GM19438 (cell line): Measurements from ENCODE around the gene GSTM3.
"Not testable (repeated sequence)": the region's sequence is repeated elsewhere in the genome, so short reads cannot be mapped to it uniquely, and the experiment has no call there.

ENCODE experiments used
- ATAC-seq: cut with Tn5 transposase; IDR thresholded peaks from one replicate; pipeline ENCODE4 v1.9.1; 2021; ENCODE audit warnings: low read depth; ENCODE audit not compliant: unreplicated experiment

The GSTM3 gene

DNA sequence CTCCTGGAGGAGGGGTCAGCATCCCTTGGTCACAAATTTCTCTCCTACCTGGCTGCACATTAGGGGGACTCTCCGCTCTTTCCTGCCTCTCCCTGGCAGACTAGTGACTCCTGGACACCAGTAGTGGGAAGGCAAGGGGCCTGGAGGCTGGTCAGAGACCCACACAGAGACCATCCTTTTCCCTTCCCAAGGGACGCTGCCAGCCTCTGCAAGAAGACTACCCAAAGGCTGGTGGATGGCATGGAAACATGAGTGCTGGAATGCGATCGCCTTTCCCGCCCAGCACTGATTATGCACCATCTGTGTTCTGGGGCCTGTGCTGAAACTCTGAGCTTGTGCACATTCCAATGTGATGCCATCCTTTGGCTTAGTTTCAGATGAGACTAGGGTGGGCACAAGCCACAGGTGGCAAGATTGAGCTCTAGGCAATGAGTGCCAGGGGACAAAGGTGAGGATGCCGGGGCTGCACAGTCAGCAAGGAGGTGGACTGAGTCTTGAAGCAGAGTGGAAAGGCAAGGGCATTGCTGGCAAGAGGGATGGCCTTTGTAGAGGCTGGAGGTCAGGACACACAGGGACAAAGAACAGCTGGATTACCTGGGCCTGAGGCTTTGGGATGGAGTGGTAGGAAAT is 35.5 kb upstream of the GSTM3 start:
- ATAC-seq: no peak

DNA sequence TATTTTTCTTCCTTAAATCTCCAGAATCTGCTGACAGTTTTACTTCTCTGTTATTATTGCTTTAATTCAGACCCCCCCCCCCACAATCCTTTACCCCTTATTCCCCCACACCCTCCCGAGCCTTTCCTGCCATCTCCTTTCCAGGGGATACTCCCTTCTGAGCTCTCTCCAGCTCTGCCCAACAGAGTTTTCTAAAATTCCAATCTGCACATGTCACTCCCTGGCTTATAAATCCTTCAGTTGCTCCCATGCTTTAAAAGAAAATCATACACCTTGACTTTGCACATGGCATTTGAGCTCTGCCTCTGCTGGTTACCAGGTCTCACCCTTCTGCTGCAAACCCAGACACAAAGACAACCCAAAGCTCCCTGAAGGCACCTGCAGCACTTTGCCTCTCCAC is 34.6 kb upstream of the GSTM3 start:
- no peak for ATAC-seq

GRCh38 chr1:109773900-109774485 is 33.2 kb upstream of the GSTM3 start:
- no peak for ATAC-seq

DNA sequence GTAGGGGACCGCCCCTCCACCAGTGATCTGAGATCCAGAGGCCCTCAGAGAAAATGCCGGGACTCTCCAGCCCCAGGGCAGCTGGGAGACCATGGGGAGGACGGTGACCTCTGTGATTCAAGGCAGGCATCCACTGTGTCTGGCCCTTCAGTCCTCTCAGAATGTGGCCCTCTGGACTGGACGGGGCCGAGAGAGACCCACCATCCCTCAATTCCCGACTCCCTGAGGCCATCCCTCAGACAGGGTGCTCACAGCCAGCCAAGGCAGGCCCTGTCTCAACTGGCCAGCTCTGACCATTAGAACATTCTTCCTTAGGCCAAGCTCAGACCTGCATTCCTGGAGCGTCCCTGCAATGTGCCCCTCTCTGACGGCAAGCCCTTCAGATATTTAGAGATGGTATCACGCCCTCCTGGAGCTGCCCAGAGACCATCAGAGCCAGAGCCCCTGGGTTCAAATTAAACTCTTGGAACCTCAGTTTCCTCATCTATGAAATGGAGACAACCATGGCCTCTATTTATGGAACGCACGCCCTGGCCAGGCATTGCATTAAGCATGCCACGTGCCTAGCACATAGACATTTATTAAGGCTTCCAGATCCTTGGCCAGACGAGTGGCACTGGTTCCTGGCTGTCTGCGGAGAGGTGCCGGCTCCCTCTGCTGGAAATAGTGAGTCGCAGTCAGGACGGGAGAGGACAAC is 32.5 kb upstream of the GSTM3 start:
- ATAC-seq: peak; percentile 62

- no peak for ATAC-seq
Observed at GRCh38 chr1:109772658-109773202, 31.9 kb upstream of the GSTM3 start.

DNA sequence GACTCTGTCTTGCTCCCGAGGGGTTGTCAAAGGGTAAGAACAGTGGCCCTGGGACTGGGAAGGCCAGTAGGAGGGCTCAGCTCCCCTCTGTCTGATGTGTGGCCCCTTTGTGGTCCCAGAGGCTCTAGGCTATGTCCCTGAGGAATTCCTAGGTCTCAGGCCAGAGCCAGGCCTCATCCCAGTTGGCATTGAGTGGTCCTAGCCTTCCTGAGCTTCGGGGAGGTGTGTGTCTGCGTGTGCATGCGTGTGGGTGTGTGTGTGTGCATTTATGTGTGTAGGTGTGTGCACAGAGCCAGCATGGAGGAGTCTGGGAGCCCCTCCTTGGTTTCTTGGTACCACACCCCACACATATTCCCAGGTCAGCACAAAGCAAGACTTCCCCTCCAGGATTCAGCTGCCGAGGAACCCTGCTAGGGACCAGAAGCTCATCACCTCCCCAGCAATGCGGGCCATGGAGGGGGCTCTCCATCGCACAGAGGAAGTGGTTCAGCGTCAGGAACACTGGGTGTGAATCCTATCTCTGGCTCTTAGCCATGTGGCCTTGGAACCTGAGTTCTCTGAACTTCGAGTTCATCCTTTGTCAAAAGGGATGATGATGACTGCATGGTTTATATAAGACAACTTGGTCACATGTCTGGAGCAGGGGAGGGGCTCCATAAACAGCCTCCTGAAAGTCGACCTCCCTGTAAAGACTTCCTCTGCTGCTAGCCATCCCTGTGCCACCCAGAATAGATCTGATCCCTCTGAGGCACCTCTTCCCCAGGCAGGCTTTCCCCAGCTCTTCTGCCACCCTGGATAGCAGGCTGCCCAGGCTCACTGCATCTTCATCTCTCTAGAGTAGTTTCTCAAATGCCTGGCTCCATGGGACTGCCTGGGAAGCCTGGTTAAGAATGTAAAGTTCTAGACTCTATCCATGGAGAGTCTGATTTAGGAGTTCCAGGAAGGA is 31.1 kb upstream of the GSTM3 start:
- no peak for ATAC-seq

DNA sequence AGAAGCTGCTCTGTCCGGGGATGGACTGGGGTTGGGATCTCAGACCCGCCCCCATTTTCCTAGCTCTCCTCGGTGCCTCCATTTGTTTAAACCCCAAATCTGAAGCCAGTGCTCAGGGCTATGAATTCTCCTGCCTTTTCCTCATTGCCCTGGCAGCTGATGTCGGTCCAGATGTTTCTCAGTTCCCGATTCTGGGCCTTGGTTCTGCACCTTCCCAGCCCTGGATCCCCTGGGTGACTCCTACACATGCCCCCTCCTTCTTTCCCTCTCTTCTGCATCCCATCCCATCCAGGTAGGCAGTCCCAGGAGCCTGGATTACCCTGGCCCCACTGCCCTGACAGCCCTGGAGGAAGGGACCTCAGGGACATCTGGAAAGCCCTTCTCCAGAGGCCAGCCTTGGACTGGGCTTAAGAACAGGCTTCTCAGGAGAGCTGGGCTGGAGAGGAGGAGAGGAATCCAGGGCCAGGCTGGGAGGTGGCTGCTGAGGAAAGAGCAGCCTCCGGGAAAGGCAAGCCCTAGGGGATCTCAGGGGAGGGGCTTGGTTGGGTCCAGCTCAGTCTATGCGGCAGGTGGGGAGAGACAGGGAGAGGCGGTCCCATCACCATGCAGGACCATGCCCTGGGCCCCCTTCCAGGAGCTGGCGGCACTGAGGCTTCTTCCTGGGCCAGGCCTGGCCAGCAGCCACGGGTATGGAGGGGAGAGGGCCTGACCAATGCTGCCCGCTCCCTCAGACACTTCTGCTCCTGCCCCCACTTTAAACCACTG is 29.7 kb upstream of the GSTM3 start:
- ATAC-seq: no peak

GRCh38 chr1:109769330-109770078 is 28.7 kb upstream of the GSTM3 start:
- ATAC-seq: no peak

DNA sequence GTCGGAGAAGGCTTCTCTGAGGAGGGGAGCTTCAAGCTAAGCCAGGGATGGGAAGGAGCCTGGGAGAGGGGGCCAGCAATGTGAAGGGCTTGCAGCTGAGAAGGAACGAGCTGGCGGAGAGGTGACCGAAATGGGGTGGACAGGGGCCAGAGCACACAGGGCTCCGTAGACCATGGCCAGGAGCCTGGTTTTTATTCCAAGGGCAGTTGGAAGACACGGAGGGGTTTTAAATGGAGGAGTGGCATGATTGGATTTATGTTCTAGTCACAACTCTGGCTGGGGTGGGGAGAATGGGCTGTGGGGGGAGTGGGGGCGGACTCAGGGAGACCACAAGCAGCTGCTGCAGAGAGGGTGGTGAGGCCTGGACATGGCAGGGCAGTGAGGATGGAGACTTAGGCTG is 28.0 kb upstream of the GSTM3 start:
- ATAC-seq: no peak

DNA sequence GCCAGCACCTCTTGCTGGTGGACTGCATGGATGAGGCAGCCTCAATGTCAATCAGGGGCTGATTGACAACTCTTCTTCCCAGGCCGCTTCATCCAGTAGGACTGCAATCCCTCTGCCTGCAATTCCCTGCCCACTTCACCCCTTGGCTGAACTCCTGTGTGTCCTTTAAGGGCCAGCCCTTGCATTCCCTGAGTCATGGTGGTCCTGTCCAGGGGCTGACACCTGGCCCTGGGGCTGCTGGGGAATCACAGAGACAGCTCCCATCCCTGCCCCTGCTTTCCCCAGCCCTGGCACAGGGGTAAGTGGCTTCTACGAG is 27.5 kb upstream of the GSTM3 start:
- ATAC-seq: no peak

GRCh38 chr1:109767637-109768334 is 26.9 kb upstream of the GSTM3 start:
- no peak for ATAC-seq

- not testable (repeated sequence) for ATAC-seq
Observed at GRCh38 chr1:109766991-109767636, 26.3 kb upstream of the GSTM3 start.

DNA sequence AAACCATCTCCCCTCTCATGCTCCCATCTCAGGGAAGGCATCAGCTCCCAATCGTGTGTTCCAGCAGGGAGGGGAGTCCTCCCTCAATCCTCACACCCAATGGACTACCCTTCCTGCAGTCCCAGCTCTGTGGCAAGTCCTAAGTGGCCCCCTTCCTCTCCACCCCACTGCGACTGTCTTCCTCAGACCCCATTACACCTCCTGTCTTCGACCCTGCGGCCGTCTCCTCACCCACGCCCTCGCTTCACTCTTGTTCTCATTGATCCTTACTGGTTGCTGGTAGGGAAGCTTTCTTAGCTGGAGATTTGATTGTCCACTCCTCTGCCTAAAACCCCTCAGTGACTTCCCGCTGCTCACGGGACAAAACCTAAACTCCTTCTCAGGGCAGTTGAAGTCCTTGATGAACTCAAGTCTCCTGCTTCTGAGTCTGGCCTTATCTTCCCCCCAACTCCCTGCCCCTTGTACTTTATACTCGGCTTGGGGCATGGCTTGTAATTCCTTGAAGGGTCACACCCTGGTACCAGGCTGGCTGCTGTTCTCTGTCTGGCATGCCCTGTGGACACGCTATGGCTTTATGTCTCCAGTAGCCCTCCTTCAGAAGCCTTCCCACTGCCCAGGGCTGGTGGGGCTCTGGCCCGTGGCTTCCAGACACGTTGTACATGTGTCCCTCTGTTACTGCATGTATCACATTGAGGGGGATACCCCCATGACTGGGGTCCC is 25.2 kb upstream of the GSTM3 start:
- no peak for ATAC-seq

DNA sequence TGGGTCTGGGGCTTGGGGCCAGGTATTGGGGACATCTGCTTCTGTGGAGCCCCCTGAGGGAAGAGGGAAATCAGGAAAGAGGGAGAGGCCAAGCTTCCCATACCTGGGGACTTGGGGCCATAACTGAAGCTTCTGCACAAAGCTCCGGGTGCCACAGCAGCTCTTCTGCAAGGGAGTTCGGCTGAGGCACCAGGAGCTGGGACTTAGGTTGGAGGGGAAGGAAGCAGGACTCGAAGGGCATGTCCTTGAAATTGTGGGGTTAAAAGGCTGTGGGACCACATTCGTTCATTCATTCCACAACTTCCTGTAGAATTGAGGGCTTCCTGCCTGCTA is 24.6 kb upstream of the GSTM3 start:
- no peak for ATAC-seq

GRCh38 chr1:109764561-109765482 is 24.0 kb upstream of the GSTM3 start:
- no peak for ATAC-seq

- no peak for ATAC-seq
Observed at GRCh38 chr1:109763646-109764415, 23.0 kb upstream of the GSTM3 start, which contains the start of gene EPS8L3. EPS8L3 (minus strand) TSS chr1:109763923; CDS start chr1:109761749, 2,174 bp downstream.
